H1 (cell line): ENCODE measurements around the gene TEKTIP1. TPM values are rescaled to one million over a fixed set of nuclear protein-coding genes. Genes with fewer than 3 reads are reported as not detected.

Source experiments
- CTCF ChIA-PET: fragments of 300-600 bp; sonication (Branson Sonifier 250); formaldehyde crosslinking; loops from one replicate; lab custom pipeline; 2021; ENCODE audit not compliant: partially characterized antibody; lab: Charles Lee
- POLR2A ChIA-PET: fragments of 300-600 bp; sonication (Branson Sonifier 250); formaldehyde crosslinking; loops from one replicate; lab custom pipeline; 2021; ENCODE audit warnings: inconsistent platforms; ENCODE audit not compliant: partially characterized antibody; lab: Charles Lee
- DNase-seq, 2 experiments: peaks; one replicate each; pipeline versions ENCODE4 v3.0.0 to v3.0.0-alpha.2; 2010 to 2022; ENCODE audit warnings: low spot score in 2 of 2, low read depth in 1 of 2, mixed read lengths in 1 of 2
- FAIRE-seq: peaks from 2 replicates; lab custom pipeline; 2011; peaks lifted over from hg19 to GRCh38; lab: Jason Lieb, UNC
- H2AFZ ChIP-seq: 2 replicates; pipeline ENCODE4 v1.8.1; 2012; ENCODE audit warnings: low read length, inconsistent platforms
- H2AK5ac ChIP-seq: 2 replicates; pipeline ENCODE4 v1.6.1; 2013; ENCODE audit warnings: low read depth, low read length
- H2BK120ac ChIP-seq: replicated peaks from 2 replicates; pipeline ENCODE3; 2013; ENCODE audit warnings: low read depth, low read length, inconsistent platforms
- H2BK12ac ChIP-seq: 2 replicates; pipeline ENCODE4 v1.6.1; 2013; ENCODE audit warnings: low read depth, low read length
- H2BK15ac ChIP-seq: 2 replicates; pipeline ENCODE4 v1.6.1; 2013; ENCODE audit warnings: low read length
- H2BK20ac ChIP-seq: 2 replicates; pipeline ENCODE4 v1.6.1; 2013; ENCODE audit warnings: low read length
- H2BK5ac ChIP-seq: 2 replicates; pipeline ENCODE4 v1.6.1; 2013; ENCODE audit warnings: low read depth, low read length
- H3K14ac ChIP-seq: 2 replicates; pipeline ENCODE4 v1.6.1; 2013; ENCODE audit warnings: inconsistent platforms; ENCODE audit not compliant: insufficient read length
- H3K18ac ChIP-seq: 2 replicates; pipeline ENCODE4 v1.6.1; 2013; ENCODE audit warnings: low read length; ENCODE audit errors: extremely low read depth
- H3K23ac ChIP-seq: 2 replicates; pipeline ENCODE4 v1.6.1; 2013; ENCODE audit warnings: inconsistent platforms; ENCODE audit not compliant: insufficient read length
- H3K23me2 ChIP-seq: 2 replicates; pipeline ENCODE4 v1.6.1; 2013; ENCODE audit warnings: low read depth, low read length
- H3K27ac ChIP-seq: 2 replicates; pipeline ENCODE4 v1.6.1; 2011; ENCODE audit warnings: low read depth, low read length, inconsistent platforms
- H3K27me3 ChIP-seq, 4 experiments: replicated peaks in 1 of 4; 1 replicate in 1 of 4; 2 replicates in 3 of 4; pipeline versions ENCODE4 v1.6.1 to v1.8.1; 2011 to 2013; ENCODE audit warnings: low read length in 3 of 4, mild to moderate bottlenecking in 3 of 4, inconsistent platforms in 2 of 4, mixed read lengths in 2 of 4, moderate library complexity in 1 of 4; ENCODE audit not compliant: control insufficient read depth in 3 of 4, insufficient read depth in 3 of 4; ENCODE audit errors: extremely low read depth in 1 of 4
- H3K36me3 ChIP-seq, 4 experiments: 2 replicates each; pipeline versions ENCODE4 v1.6.1 to v1.8.1; 2011 to 2013; ENCODE audit warnings: mild to moderate bottlenecking in 4 of 4, low read length in 3 of 4, moderate library complexity in 2 of 4, control low read depth in 1 of 4, inconsistent platforms in 1 of 4; ENCODE audit not compliant: insufficient read depth in 4 of 4, control insufficient read depth in 2 of 4
- H3K4ac ChIP-seq: replicated peaks from 2 replicates; pipeline ENCODE3; 2013; ENCODE audit warnings: low read length, low read depth, mixed read lengths, inconsistent platforms; ENCODE audit not compliant: insufficient read length
- H3K4me1 ChIP-seq, 4 experiments: replicated peaks in 1 of 4; 1 replicate in 1 of 4; 2 replicates in 3 of 4; pipeline versions ENCODE4 v1.6.1 to v1.8.1; 2011 to 2013; ENCODE audit warnings: low read length in 3 of 4, inconsistent platforms in 2 of 4, mixed read lengths in 1 of 4; ENCODE audit not compliant: insufficient read depth in 4 of 4, control insufficient read depth in 3 of 4
- H3K4me2 ChIP-seq, 2 experiments: 2 replicates each; pipeline versions ENCODE4 v1.6.1 to v1.8.1; 2011 to 2013; ENCODE audit warnings: low read depth in 2 of 2, low read length in 2 of 2, control low read depth in 1 of 2, inconsistent platforms in 1 of 2, mild to moderate bottlenecking in 1 of 2; ENCODE audit not compliant: insufficient read depth in 1 of 2
- H3K4me3 ChIP-seq, 4 experiments: fragments of 200-600, 300-600 bp in 1 of 4; sonication (generic), shearing (Covaris generic), sonication (Bioruptor Twin) in 1 of 4; 2 replicates each; pipeline versions ENCODE4 v1.5.1 to v1.8.1; 2011 to 2016; ENCODE audit warnings: low read length in 4 of 4, low read depth in 3 of 4, control low read depth in 2 of 4, inconsistent platforms in 2 of 4, mild to moderate bottlenecking in 2 of 4, mixed read lengths in 1 of 4, moderate library complexity in 1 of 4; ENCODE audit not compliant: insufficient read depth in 2 of 4; ENCODE audit errors: extremely low read depth in 1 of 4
- H3K56ac ChIP-seq: replicated peaks from 2 replicates; pipeline ENCODE3; 2013; ENCODE audit warnings: low read depth, mild to moderate bottlenecking, mixed read lengths, low read length, inconsistent platforms; ENCODE audit not compliant: insufficient read length
- H3K79me1 ChIP-seq: 2 replicates; pipeline ENCODE4 v1.6.1; 2013; ENCODE audit warnings: low read depth, low read length, control low read depth
- H3K79me2 ChIP-seq, 2 experiments: 2 replicates each; pipeline versions ENCODE4 v1.6.1 to v1.8.1; 2012 to 2013; ENCODE audit warnings: low read length in 2 of 2, mild to moderate bottlenecking in 2 of 2, inconsistent platforms in 1 of 2; ENCODE audit not compliant: insufficient read depth in 2 of 2, control insufficient read depth in 1 of 2
- H3K9ac ChIP-seq, 4 experiments: replicated peaks in 1 of 4; 1 replicate in 1 of 4; 2 replicates in 3 of 4; pipeline versions ENCODE4 v1.6.1 to v1.8.1; 2011 to 2013; ENCODE audit warnings: low read depth in 3 of 4, low read length in 3 of 4, control low read depth in 2 of 4, mild to moderate bottlenecking in 2 of 4, moderate library complexity in 2 of 4, inconsistent platforms in 1 of 4; ENCODE audit errors: extremely low read depth in 1 of 4
- H3K9me3 ChIP-seq, 2 experiments: 2 replicates each; pipeline versions ENCODE4 v1.6.1 to v1.8.1; 2012 to 2013; ENCODE audit warnings: mild to moderate bottlenecking in 2 of 2, moderate library complexity in 2 of 2, control low read depth in 1 of 2, inconsistent platforms in 1 of 2, low read depth in 1 of 2, low read length in 1 of 2, mixed read lengths in 1 of 2; ENCODE audit not compliant: insufficient read depth in 2 of 2
- H4K20me1 ChIP-seq, 2 experiments: replicated peaks in 1 of 2; 2 replicates each; pipeline versions ENCODE3 to v1.8.1; 2011 to 2013; ENCODE audit warnings: inconsistent platforms in 2 of 2, low read length in 2 of 2, mild to moderate bottlenecking in 1 of 2; ENCODE audit not compliant: insufficient read depth in 2 of 2, control insufficient read depth in 1 of 2
- H4K5ac ChIP-seq: 2 replicates; pipeline ENCODE4 v1.6.1; 2013; ENCODE audit warnings: low read length, low read depth, mixed read lengths, inconsistent platforms; ENCODE audit not compliant: insufficient read length
- H4K8ac ChIP-seq: 2 replicates; pipeline ENCODE4 v1.8.0; 2013; ENCODE audit warnings: mild to moderate bottlenecking, moderate library complexity, low read length, inconsistent platforms; ENCODE audit not compliant: insufficient read depth; ENCODE audit errors: extremely low read depth
- H4K91ac ChIP-seq: replicated peaks from 2 replicates; pipeline ENCODE3; 2013; ENCODE audit warnings: low read length, mixed read lengths, inconsistent platforms; ENCODE audit not compliant: insufficient read length
- BRCA1 ChIP-seq: IDR thresholded peaks from 2 replicates; pipeline ENCODE4 v1.6.1; 2012; ENCODE audit warnings: low read depth, low read length, improper control_type of control experiment
- RXRA ChIP-seq: IDR thresholded peaks from 2 replicates; pipeline ENCODE4 v1.6.1; 2011; ENCODE audit warnings: low read depth, mild to moderate bottlenecking, low read length, moderate library complexity; ENCODE audit not compliant: insufficient read depth
- WGBS, 2 experiments: shearing (Covaris generic) in 1 of 2; methylation state at CpG; one replicate each; pipeline versions ENCODE4 v1.1.6 to v1.1.7; 2013 to 2015; ENCODE audit warnings: low lambda C conversion rate in 2 of 2, mixed read lengths in 2 of 2, inconsistent platforms in 1 of 2, low coverage in 1 of 2, missing lambda C conversion rate in 1 of 2; ENCODE audit not compliant: insufficient replicate concordance in 2 of 2, insufficient coverage in 1 of 2, insufficient read length in 1 of 2; ENCODE audit errors: extremely low coverage in 1 of 2, missing lambda C conversion rate in 1 of 2; 5-methylcytosine and 5-hydroxymethylcytosine counted together
- polyA plus RNA-seq, 7 experiments: library from polyadenylated mRNA; depleted of rRNA in 3 of 7; stranded (reverse) in 5 of 7; unstranded in 2 of 7; fragments of >200 nt in 5 of 7; fragments of 200-250 nt in 2 of 7; gene quantifications; 1 replicate in 5 of 7; 2 replicates in 1 of 7; 4 replicates in 1 of 7; pipeline versions ENCODE4 v1.2.1 to v1.2.3, GENCODE V29; 2011 to 2013; ENCODE audit warnings: missing spikeins in 2 of 7, mixed read lengths in 2 of 7
- total RNA-seq: library from RNA; stranded (reverse); fragmentation: NEBNext Ultra II Directional; extraction: Animal tissue kit (Norgen Biotek cat#: 25700); gene quantifications from 2 replicates; pipeline ENCODE4 v1.2.1, GENCODE V29; 2021

Gene TEKTIP1
- total and polyA plus RNA-seq, 2 of the 8 experiments (the other 6 are each of a cell fraction or from before 2014, with no cell fraction given) = 1.1 TPM; not detected in 1

- Histone ChIP-seq H2BK20ac (no peak overlapping the region), H3K14ac (no peak overlapping the region), H3K9me3 (no peaks in the 10 kb centered on the region), H3K36me3 (peaks cover 2 to 28% (median 14%) of the 10 kb centered on the region in 4 experiments; a peak in 7 of 8 replicates), H3K4ac (no peak overlapping the region), H4K8ac (no peak overlapping the region; the same call in 1 of the 2 replicates), H3K23me2 (peaks cover 4% of the 10 kb centered on the region; the same call in 1 of the 2 replicates), H4K91ac (no peak overlapping the region), H3K79me2 (no peaks in the 10 kb centered on the region), H2BK5ac (no peak overlapping the region), H4K5ac (no peak overlapping the region), H3K4me3 (no peak overlapping the region), H2AFZ (no peak overlapping the region), H2BK12ac (no peak overlapping the region), H3K27ac (no peak overlapping the region), H2BK120ac (no peak overlapping the region), H3K56ac (no peak overlapping the region), H3K79me1 (no peaks in the 10 kb centered on the region; the same call in 1 of the 2 replicates), H3K4me2 (no peak overlapping the region), H3K27me3 (no peaks in the 10 kb centered on the region), H3K4me1 (no peaks in the 10 kb centered on the region), H4K20me1 (peaks cover 0 to 4% of the 10 kb centered on the region in 2 experiments), H2AK5ac (no peak overlapping the region), H3K9ac (no peak overlapping the region), H3K23ac (no peak overlapping the region), H2BK15ac (no peak overlapping the region), H3K18ac (no peak overlapping the region)
- ChIA-PET CTCF (interaction anchor here (1.0 to 1.9 kb wide), 6 partner anchors 10 to 189 kb away, joined by 3 to 9 read pairs (median 3); partner anchors contain the start of gene SMIM24), POLR2A (interaction anchor here (1.2 to 7.9 kb wide), 4 partner anchors 10 to 68 kb away, joined by 3 to 58 read pairs (median 4); partner anchors contain the start of gene DOHH)
- no peak for TF ChIP-seq BRCA1
- no peak for TF ChIP-seq RXRA
- DNase-seq = no peak
- FAIRE-seq = no peak
- WGBS, 2 experiments = 93% methylated on average over 35 of the region's 55 CpGs; no CpG with 5 or more reads in 1 of the 2 experiments
These were observed 47.4 kb upstream of the TEKTIP1 start for GRCh38 chr19:3491396-3492119.
